ENCODE results near the gene CNTNAP4.

The CNTNAP4 gene

DNA sequence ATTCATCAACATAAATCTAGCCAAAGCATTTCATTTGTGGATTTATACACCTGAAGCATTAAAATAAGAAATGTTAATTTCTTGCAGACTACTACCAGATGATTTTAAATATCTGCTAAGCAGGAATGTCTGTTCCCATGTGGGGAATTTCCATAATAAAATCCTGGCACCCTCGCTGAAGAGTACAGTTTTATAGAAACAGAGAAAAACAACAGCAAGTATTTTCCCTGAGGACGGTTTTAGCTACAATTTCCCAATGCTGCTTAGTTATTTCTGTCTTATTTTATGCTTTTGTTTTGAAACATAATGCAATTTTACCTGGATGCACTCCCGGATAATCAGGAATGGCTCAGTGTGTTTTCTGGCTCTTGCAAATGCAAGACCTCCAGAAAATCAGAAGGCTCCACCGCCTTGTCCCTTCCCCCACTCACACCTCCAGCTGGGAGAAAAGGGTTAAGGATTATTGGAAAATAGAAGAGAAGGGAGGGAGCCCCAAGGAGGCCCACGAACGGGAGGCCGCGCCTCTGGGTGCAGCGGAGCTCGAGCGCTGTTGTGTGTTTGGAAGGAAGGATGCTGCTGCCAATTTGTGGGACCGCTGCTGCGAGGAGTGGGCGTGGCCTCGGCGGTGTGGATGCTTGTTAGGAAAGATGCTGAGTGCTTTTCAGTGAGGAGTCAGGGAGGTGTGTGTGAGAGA is at the start of gene CNTNAP4:
TSS of gene CNTNAP4 (plus strand) at position 657 of the 694 bp plus-strand sequence. CDS start 262 bp downstream, outside the sequence.
- no peak for DNase-seq

DNA sequence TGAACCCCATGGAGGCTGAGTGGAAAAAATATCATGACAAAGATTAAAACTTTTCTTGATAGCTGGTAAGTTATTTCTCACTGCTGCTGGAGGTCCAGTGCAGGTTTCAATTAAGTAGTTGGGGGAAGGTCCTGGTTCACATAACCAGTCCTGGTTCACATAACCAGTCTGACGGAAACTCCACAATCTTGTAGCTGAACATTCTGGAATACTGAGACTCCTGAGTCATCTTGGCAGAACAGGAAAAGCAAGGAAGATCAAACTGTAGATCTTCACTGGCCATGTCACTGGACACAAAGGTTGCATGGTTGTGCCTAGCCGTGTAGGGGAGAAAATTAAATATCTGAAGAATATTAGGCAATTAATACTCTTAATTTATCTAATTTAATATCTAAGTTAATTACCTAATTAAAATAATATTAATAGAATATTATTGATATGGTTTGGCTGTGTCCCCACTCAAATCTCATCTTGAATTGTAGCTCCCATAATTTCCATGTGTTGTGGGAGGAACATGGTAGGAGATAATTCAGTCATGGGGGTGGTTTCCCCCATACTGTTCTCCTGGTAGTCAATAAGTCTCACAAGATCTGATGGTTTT is 48.6 kb upstream of the CNTNAP4 start:
- no peak for DNase-seq

DNA sequence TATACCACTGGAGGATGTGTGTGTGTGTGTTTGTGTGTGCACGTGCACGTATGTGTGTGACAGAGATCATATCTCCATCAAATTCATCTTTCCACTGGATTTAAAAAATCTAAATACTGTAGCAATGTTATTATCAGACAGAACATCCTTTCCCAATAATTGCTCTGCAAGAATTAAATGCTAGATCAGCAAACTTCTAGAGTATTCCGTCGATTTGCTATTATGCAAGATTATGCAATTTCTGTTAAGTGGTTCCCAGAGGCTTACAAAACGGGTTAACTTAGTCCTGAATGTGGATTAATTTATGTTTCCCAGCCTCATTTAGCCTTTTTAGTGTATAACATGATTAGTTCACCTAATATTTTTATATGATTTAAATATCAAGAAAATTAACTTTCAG is 44.5 kb upstream of the CNTNAP4 start:
- no peak for DNase-seq

DNA sequence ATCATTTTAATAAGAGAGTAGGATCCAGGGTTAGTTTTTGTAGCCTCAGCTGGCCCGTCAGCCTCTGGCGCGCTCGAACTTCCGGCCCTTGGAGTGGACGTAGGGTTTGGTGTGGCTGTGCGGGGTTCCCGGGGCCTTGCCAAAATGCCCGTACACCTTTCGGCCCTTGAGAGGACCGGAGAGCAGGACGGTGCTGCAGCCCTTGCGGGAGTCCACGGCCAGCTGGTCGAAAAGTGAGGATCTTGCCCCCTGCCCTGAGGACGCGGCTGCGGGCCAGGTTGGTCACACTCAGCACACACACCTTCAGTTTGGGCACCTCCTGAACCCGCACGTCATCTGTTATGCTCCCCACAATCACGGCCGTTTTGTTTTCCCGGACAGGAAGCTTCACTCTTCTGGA is 42.2 kb upstream of the CNTNAP4 start:
- no peak for DNase-seq

DNA sequence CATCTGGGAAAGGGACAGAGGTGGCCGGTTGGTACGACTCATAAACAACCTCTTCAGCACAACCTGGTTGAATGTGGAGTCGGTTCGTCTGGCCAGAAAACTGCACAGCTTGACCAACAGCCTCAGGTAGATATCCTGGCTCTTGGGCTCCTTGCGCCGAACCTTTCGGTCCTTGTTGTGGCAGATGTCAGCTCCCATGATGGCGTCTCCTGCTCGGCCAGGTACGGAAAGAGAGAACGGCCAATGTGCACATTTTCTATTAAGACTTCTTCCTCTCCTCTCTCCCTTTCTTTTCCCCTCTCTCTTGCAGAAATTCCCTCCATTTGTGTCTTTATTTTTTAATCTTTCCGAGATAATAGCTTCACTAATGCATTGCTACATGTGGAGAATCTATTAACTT is 41.8 kb upstream of the CNTNAP4 start:
- no peak for DNase-seq

DNA sequence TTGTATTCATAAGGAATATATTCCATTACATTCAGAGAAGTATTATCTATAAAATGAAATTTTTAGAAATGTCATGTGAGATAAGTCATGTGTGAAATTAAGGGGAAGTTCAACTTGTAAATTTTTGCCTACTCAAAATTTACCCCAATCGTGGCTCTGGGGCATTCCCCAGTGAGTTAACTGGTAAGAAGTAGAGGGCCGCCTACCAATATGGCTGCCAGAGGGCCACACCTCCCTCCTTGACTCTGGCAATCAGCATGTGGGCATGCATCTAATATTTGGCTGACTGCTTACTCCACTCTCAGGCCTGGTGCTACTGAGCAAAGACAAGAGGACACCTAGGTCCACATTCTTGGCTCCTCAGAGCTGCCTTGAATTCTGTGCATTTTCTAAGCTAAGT is 39.7 kb upstream of the CNTNAP4 start:
- DNase-seq: no peak

DNA sequence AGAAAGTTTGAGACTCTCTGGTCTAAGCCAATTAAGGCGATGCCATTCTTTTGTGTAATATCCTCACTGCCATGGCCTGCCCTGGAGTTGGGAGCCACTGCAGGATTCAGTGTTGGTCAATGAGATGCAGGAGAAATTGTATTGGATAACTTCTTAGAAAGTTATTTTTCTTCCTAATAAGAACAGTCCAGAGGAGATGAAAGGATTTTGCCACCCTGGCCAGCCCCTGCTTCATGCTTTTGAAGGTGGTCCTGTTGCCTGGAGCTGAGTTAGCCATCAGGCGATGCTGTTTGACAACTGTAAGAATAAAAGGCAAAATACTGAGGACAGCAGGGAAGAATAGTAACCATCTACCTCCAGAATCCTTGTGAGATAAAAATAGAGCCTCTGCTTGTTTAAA is 35.4 kb upstream of the CNTNAP4 start:
- no peak for DNase-seq

DNA sequence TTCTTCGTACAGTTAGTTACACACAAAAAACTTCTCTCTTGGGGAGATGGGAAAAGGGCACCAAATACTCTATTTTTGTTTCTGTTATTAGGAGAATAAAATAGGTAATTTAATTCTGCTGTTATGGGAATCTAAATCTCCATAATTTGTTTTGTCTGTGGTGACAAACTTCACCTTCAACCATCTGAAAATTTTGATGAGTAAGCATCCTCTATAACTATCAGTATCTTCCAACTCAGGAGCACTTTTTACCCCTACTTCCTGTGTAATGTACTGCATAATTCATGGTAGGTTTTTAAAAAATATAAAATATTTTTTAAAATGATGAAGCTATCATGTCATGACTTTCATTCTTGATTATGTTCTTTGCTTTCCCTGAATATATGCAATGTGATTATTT is 33.6 kb upstream of the CNTNAP4 start:
- no peak for DNase-seq

DNA sequence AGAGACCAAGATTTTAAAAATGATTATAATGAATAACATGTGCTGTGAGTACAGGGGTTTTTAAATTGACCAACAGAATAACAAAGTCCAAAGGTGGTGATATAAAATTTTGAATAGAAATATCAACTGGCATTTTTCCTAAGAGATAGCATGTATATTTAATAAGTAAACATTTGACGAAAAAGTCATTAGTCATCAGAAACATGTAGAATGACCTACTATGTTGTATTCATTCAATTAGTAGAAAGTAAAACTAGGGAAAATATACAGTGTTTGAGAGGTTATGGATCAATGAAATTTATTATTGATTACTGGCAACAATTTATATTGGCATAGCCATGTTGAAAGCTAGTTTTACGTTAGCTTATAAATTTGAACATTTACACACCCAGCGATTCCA is 30.6 kb upstream of the CNTNAP4 start:
- no peak for DNase-seq

DNA sequence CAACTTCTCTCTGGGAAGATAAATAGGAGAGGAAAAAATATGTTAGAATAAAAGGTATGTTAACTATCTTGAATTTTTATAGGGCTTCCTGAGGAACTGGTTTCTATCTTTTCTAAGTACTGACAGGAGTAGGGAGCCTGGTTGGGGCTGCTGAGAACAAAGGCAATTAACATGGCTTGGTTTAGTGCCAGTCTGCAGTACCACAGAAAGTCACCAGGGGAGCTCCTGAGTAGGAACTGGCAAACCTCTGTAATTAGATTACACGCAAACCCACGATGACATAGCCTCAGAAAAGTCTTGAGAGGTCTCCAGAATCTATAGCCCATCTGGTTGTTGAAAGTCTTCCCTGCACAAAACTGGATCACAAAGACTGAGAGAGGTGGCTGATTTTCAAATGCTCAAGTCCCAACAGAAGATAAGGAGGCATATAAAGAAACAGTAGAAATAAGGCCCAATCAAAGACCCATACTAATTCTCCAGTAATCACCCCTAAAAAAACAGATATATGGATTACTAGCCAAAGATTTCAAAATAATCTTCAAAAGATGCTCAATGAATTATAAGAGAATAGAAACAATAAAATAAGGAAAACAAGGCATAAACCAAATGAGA is 11.7 kb upstream of the CNTNAP4 start:
- DNase-seq: no peak

DNA sequence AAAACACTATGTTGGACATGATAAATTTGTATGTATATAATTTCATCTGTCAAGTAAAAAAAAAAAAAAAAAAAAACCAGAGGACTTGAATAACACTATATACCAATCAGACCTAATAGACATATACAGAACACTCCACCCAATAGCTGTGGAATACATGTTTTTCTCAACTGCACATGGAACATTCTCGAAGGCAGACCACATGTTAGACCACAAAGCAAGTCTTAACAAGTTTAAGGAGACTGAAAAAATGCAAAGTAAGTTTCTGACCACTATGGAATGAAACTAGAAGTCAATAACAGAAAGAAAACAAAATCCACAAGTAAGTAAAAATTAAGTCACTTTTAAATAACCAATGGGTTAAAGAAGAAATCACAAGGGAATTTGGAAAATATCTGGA is 8.4 kb upstream of the CNTNAP4 start:
- no peak for DNase-seq

DNA sequence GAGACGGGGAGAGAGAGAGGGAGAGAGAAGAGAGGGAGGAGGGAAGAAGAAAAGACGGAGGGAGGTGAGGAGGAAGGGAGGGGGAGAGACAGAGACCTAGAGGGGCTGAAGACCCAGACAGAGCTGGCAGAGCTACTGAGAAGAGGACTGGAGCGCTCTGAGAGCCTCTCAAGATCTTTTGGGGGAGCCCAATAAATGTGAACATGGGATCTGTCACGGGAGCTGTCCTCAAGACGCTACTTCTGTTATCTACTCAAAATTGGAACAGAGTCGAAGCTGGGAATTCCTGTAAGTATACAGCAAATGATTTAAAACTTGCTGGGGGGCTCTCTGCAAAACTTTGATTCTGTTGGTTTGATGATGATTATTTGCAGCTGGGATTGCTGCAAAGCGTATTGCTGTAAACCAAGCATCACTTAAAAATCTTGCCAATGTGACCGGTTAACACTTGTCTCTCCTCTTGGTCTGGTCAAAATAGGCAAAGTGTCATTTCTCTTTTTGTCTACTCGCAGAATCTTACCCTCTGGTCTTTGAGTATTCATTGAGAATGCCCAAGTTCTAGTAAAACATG is 344 bp downstream of the CNTNAP4 start:
- DNase-seq: no peak

DNA sequence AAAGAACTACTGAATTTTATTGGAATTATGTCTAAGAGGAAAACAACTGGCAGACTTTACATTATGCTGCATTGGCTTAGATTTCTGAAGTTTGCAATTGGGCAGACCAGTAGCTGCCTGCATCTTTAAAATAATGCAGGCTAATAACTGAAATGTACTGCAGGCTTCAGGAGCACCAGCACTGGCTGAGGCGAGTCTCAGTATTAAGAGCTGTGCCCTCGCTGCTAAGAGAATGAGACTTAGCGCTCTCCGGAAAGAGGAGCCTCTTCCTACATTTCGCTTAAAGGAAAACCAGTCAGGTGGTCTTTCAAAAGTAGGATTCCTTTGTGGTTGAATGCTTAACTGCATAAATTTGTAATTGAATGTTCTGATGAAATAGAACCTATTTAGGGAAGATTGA is 885 bp downstream of the CNTNAP4 start:
- DNase-seq: no peak

DNA sequence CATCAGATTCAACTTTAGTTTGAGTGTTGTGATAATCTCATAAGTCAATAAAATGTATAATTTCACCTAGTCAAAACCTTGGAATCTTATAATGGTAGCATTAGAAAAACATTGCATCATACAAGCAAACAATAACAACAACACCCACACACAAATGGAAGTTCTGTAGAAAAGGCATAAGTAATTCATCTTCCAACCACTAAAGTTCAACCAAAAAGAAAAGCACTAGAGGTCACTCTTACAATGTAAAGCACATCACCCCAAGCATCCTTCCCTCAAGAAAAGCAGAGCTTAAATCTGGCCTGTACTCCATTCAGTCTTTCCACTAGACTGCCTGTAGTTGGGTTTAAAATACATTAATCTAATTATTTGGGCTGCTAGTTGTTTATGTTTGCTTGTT is 1.8 kb downstream of the CNTNAP4 start:
- DNase-seq: no peak

DNA sequence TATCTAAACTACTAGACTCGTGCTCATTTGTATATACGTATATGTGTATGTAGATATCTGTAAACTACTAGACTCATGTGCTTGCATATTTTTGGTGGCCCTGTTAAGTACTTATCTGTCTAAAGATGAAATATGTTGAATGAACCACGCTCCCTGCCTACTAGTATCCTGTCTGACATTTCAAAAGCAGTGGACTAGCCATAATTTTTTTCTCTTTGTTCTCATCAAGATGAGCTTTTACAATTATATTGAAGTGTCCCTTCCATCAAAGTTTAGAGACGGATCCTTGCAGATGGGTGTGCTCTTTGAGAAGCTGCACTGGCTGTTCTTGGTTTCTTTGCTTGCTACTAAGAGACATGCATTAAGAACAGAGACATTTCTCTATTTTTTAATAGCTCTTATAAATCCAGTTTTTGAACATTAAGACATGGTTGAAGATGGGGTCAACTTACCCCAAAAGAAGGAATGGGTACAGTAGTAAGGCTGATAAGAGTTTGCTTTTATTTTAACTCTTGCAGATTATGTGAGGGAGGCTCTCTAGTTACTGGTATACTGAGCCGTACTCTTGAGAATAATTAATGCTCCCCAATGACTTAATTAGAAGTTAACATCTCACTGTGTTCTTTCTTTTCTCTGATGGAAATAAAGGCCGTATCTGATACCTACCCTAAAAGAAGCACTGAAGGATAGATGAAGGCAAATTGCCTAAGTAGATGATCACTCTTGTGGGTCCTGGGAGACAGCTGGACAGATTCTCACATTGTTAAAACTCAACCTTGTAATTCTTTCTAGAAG is 3.4 kb downstream of the CNTNAP4 start:
- DNase-seq: no peak

DNA sequence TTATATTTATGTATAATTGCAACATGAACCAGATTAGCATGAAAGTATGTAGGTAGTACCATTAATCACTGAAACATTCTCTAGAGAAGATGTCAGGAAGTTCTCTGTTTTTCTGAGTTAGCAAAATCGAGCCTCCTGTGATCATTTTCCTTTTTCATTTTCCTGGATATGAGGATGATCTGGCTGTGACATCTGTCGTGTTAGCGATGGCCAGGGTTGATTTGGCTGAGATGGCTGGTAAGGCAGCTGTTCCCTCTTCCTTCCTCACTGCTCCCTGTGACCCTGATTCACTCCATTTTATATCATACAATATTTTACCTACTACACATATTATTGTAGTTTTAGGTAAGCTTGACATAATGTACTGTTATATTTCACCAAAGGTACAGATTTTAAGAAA is 10.3 kb downstream of the CNTNAP4 start:
- no peak for DNase-seq

DNA sequence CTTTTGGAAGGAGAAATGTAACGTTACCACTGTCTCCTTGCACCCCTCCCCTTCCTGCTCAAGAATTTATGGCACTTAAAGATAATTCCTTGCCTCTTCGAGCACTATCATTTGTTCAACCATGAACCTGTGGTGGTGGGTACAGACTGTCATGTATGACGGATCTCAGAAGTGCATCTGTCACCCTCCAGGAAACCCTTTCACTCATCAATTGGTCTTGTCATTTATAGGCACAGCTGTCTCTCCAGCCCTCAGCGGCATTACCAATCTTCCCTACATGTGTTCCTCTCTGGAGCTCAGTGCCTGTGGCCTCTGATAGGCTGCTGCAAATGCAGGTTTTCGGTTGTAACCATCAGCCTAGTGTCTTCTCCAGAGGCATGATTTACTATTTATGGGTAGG is 15.0 kb downstream of the CNTNAP4 start:
- DNase-seq: no peak

DNA sequence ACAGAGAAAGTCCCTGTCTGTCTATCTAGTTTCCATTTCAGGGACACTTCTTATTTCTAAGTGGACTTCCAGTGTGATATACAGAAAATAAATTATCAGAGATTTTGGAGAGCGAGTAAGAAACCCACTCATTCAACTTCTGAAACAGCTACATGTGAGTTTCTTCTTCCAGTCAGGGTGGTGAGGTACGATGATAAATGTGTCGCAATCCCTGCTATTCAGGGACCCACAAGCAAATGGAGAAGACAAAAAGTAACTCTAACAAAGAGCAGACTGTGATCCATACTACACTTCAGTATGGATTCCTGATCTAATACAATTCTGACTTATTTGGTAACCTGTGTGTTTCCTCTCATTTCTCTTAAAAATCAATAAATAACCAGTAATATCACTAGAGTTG is 16.8 kb downstream of the CNTNAP4 start:
- DNase-seq: no peak

DNA sequence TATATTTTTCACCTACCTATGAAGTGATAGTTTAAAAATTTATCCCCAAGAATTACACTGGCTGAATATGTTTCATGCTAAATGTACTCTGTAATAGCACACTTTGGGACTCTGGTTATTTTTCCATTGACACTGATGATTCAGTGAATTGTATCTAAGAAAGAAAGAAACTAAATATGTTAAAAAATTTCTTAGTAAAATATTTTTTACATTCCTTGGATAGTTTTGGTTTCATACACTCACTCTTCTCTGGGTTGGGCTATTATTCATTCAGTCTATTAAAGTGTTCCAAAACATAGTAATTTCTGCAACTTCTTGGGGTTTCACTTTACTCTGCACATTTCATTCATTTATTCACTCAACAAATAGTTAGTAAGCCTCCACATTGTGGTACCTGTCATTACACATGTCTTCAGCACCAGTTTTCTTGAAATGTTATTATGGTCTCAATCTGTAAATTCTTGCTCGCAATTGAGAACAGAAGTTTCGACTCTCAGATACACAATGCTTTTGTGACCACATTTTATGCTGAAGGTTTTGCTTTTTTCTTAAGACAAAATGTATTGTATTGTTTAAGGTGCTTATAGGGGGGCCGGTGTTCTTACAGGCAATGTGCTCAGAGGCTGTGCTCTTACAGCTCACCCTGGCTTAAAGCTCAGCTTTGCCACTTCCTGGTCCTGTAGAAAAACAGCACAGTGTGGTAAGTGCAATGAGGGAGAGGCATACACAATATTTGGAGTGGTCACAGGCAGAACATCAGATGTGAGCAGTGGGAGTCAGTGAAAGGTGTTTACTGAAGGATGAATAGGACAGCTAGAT is 17.4 kb downstream of the CNTNAP4 start:
- no peak for DNase-seq

DNA sequence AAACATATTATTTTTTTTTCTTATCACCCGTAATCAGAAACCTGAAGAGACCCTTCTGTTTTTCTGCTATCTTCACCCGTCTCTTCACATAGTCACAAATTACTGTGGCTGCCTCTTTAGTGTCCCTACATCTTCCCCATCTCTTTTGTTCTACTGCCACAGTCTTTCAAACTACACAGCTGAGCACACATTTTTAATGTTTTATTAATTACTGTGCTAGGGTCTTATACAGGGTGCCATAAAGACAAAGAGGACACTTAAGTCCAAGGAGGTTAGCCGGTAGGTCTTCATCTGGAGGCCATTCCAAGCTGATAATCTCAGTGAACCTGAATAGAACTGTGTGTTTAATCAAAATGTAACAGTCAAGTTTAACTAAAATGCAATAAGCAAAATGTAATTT is 20.7 kb downstream of the CNTNAP4 start:
- DNase-seq: no peak

DNA sequence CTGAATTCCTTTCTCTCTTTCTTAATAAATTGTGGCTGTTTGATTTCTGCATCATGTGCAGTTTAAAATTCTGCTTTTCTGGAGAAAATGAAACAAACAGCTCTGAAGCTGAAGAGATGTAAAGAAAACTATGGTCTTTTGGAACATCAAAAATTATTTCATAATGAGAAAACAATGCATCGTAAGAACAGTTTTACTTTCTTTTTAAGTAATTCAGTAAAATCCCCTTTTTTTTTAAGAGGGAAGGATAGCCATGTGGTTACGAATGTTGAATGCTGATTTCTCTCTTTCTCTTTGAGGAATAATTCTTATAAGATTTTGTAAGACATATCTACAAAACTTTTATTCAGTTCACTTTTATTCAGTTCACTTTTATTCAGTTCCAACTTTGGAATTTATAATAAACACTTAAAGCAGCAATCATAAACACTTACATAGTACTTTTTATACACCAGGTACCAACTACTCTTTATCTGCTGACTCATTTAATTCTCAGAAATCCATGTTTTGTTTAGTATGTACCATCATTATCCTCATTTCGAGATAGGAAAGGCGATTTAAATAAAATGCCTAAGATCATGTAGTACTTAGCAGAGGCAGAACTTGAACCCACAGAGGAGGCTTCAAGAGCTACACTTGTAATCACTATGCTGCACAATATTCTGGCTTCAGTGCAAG is 26.6 kb downstream of the CNTNAP4 start:
- no peak for DNase-seq

Data from CD4-positive, alpha-beta T cell treated with Interleukin-17A for 1 hour (primary cell).